ENCODE results near the gene ZMPSTE24. TPM values are rescaled to one million over a fixed set of nuclear protein-coding genes. Genes with fewer than 3 reads are reported as not detected.

Gene ZMPSTE24
- polyA plus RNA-seq, 3 donors: 6.4 to 45.6 (median 36.0) TPM

GRCh38 chr1:40301066-40301465 is 43.0 kb downstream of the ZMPSTE24 start:
- Histone ChIP-seq H3K36me3 (replicated peaks in 1 of 2; ENCODE audit: control insufficient read depth in 1 of 2, insufficient read depth in 2 of 2, low read length in 2 of 2) (peaks cover 14 to 22% of the 10 kb centered on the region in 2 donors), H3K4me2 (replicated peaks; ENCODE audit: extremely low read depth, low read length, poor library complexity, severe bottlenecking) (no peak overlapping the region), H3K79me2 (ENCODE audit: insufficient read depth, low read length) (no peaks in the 10 kb centered on the region), H2AFZ (ENCODE audit: insufficient read depth, low read depth, low read length, poor library complexity, severe bottlenecking) (no peak overlapping the region), H4K20me1 (ENCODE audit: insufficient read depth, low read length) (no peaks in the 10 kb centered on the region), H3K9me3 (replicated peaks in 1 of 2; ENCODE audit: control insufficient read depth in 1 of 2, insufficient read depth in 1 of 2, low read length in 2 of 2) (no peaks in the 10 kb centered on the region), H3K4me3 (replicated peaks in 1 of 3; ENCODE audit: low read depth in 2 of 3, low read length in 3 of 3) (no peak overlapping the region), H3K27ac (ENCODE audit: low read depth in 1 of 2, low read length in 2 of 2) (no peak overlapping the region), H3K9ac (ENCODE audit: insufficient read depth, low read length, poor library complexity, severe bottlenecking) (no peak overlapping the region), H3K4me1 (ENCODE audit: control insufficient read depth in 1 of 2, insufficient read depth in 2 of 2, low read length in 2 of 2) (no peaks in the 10 kb centered on the region), H3K27me3 (ENCODE audit: control insufficient read depth in 2 of 2, insufficient read depth in 2 of 2, low read length in 2 of 2) (no peaks in the 10 kb centered on the region)
- no peak for TF ChIP-seq CTCF (IDR thresholded peaks at IDR 0.05)
- Mint-ChIP-seq H3K4me3 (no peak overlapping the region), H3K27me3 (ENCODE audit: low read depth in 3 of 3) (peaks cover 0 to 3% (median 0%) of the 10 kb centered on the region in 3 donors), H3K36me3 (peaks cover 21 to 22% of the 10 kb centered on the region in 2 donors), H3K4me1 (no peaks in the 10 kb centered on the region), H3K27ac (peak overlapping the region in 1 of 7 donors; percentile 50), H3K9me3 (no peaks in the 10 kb centered on the region)
- DNase-seq: no peak
- WGBS (ENCODE audit: insufficient coverage): 96% methylated on average over 10 of the region's 10 CpGs
- intact Hi-C loops (cut with micrococcal nuclease): no loop called here

- Histone ChIP-seq H3K4me1 (ENCODE audit: control insufficient read depth in 1 of 2, insufficient read depth in 2 of 2, low read length in 2 of 2) (no peaks in the 10 kb centered on the region), H2AFZ (ENCODE audit: insufficient read depth, low read depth, low read length, poor library complexity, severe bottlenecking) (no peak overlapping the region), H3K4me3 (replicated peaks in 1 of 3; ENCODE audit: low read depth in 2 of 3, low read length in 3 of 3) (no peak overlapping the region), H3K27me3 (ENCODE audit: control insufficient read depth in 2 of 2, insufficient read depth in 2 of 2, low read length in 2 of 2) (no peaks in the 10 kb centered on the region), H3K79me2 (ENCODE audit: insufficient read depth, low read length) (no peaks in the 10 kb centered on the region), H4K20me1 (ENCODE audit: insufficient read depth, low read length) (no peaks in the 10 kb centered on the region), H3K36me3 (replicated peaks in 1 of 2; ENCODE audit: control insufficient read depth in 1 of 2, insufficient read depth in 2 of 2, low read length in 2 of 2) (peaks cover 17 to 26% of the 10 kb centered on the region in 2 donors), H3K4me2 (replicated peaks; ENCODE audit: extremely low read depth, low read length, poor library complexity, severe bottlenecking) (no peak overlapping the region), H3K9me3 (replicated peaks in 1 of 2; ENCODE audit: control insufficient read depth in 1 of 2, insufficient read depth in 1 of 2, low read length in 2 of 2) (no peaks in the 10 kb centered on the region), H3K27ac (ENCODE audit: low read depth in 1 of 2, low read length in 2 of 2) (no peak overlapping the region), H3K9ac (ENCODE audit: insufficient read depth, low read length, poor library complexity, severe bottlenecking) (no peak overlapping the region)
- DNase-seq: no peak
- Mint-ChIP-seq H3K27ac (no peak overlapping the region), H3K9me3 (no peaks in the 10 kb centered on the region), H3K36me3 (peaks cover 23 to 26% of the 10 kb centered on the region in 2 donors), H3K4me1 (no peaks in the 10 kb centered on the region), H3K4me3 (no peak overlapping the region), H3K27me3 (ENCODE audit: low read depth in 3 of 3) (peaks cover 0 to 3% (median 0%) of the 10 kb centered on the region in 3 donors)
- intact Hi-C loops (cut with micrococcal nuclease): no loop called here
- 96% methylated on average over 7 of the region's 12 CpGs for WGBS (ENCODE audit: insufficient coverage)
- no peak for TF ChIP-seq CTCF (IDR thresholded peaks at IDR 0.05)
Observed at GRCh38 chr1:40301541-40302299, 43.7 kb downstream of the ZMPSTE24 start.
